Ishikawa (cell line): ENCODE results near the gene CHCHD3.

Experiments used
- EGR1 ChIP-seq: IDR thresholded peaks from 2 replicates; pipeline ENCODE4 v1.6.1; 2012
- TAF1 ChIP-seq: IDR thresholded peaks from 2 replicates; pipeline ENCODE4 v1.6.1; 2012; ENCODE audit warnings: low read depth, mild to moderate bottlenecking
- TF ChIP-seq, protein P1 (sequence below): IDR thresholded peaks from 2 replicates; pipeline ENCODE4 v1.6.1; 2012; ENCODE audit warnings: low read depth, mild to moderate bottlenecking

DNA sequence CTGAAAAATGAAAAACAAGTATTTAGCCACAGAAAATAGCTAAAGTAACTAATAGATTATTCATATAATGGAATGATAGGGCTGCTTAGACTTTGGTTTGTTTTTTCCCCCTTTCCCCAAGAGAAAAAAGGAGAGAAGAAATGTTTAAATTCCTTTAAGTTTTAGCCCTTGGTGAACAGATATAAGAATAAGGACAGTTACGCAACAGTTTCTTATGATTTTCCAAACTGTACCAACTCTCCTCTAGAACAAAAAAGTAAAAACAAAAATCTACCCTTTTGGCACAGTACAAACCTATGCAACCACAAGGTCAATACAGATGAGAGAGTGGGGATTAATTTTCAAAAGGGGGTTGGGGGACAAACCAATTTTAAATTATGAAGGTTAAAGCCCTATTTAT, 227.7 kb downstream of the CHCHD3 start:
- no peak for TF ChIP-seq EGR1
- TF ChIP-seq TAF1 = no peak
- TF ChIP-seq, protein P1, sequence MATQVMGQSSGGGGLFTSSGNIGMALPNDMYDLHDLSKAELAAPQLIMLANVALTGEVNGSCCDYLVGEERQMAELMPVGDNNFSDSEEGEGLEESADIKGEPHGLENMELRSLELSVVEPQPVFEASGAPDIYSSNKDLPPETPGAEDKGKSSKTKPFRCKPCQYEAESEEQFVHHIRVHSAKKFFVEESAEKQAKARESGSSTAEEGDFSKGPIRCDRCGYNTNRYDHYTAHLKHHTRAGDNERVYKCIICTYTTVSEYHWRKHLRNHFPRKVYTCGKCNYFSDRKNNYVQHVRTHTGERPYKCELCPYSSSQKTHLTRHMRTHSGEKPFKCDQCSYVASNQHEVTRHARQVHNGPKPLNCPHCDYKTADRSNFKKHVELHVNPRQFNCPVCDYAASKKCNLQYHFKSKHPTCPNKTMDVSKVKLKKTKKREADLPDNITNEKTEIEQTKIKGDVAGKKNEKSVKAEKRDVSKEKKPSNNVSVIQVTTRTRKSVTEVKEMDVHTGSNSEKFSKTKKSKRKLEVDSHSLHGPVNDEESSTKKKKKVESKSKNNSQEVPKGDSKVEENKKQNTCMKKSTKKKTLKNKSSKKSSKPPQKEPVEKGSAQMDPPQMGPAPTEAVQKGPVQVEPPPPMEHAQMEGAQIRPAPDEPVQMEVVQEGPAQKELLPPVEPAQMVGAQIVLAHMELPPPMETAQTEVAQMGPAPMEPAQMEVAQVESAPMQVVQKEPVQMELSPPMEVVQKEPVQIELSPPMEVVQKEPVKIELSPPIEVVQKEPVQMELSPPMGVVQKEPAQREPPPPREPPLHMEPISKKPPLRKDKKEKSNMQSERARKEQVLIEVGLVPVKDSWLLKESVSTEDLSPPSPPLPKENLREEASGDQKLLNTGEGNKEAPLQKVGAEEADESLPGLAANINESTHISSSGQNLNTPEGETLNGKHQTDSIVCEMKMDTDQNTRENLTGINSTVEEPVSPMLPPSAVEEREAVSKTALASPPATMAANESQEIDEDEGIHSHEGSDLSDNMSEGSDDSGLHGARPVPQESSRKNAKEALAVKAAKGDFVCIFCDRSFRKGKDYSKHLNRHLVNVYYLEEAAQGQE = no peak
